ENCODE measurements around the gene NNAT. TPM values are rescaled to one million over a fixed set of nuclear protein-coding genes. Genes with fewer than 3 reads are reported as not detected.

Gene NNAT
- total and polyA plus RNA-seq, 2 of the 8 experiments (the other 6 are each of a cell fraction or from before 2014, with no cell fraction given) = 66.8 to 175 TPM

DNA sequence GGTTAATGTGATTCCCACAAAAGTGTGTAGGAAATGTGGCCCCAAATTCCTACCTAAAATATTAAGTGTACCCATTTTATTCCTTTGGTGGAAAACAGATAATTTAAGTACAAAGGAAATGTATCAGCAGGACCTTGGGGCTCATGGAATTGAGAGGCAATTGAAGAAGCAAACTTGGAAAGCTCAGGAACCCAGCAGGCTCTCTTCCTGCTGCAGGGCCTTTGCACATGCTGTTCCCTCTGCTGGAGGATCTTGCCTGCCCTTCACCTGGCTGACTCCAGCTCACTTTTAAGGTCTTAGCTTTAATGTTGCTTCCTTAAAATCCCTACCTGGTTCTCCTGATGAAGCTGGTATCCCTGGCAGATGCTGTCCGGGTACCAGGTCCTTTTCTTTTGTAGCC lies 16.5 kb downstream of the NNAT start:
- no peaks in the 10 kb centered on the region for H4K20me1 ChIP-seq (replicated peaks in 1 of 2; ENCODE audit: control insufficient read depth in 1 of 2, insufficient read depth in 2 of 2, low read length in 2 of 2)
- no peak overlapping the region for H3K4me3 ChIP-seq (ENCODE audit: extremely low read depth in 1 of 4, insufficient read depth in 2 of 4, low read depth in 3 of 4, low read length in 4 of 4)
- H3K23ac ChIP-seq (ENCODE audit: insufficient read length) = no peak overlapping the region
- H2BK12ac ChIP-seq (ENCODE audit: low read depth, low read length) = no peak overlapping the region
- no peaks in the 10 kb centered on the region for H3K79me1 ChIP-seq (ENCODE audit: low read depth, low read length)
- H3K36me3 ChIP-seq (ENCODE audit: control insufficient read depth in 2 of 4, insufficient read depth in 4 of 4, low read length in 3 of 4) = no peaks in the 10 kb centered on the region
- H3K79me2 ChIP-seq (ENCODE audit: control insufficient read depth in 1 of 2, insufficient read depth in 2 of 2, low read length in 2 of 2) = no peaks in the 10 kb centered on the region
- H3K4me2 ChIP-seq (ENCODE audit: insufficient read depth in 1 of 2, low read depth in 2 of 2, low read length in 2 of 2) = no peak overlapping the region
- ChIA-PET CTCF (ENCODE audit: partially characterized antibody) (interaction anchor here (0.6 to 2.0 kb wide), 5 partner anchors 27 to 342 kb away, joined by 3 to 15 read pairs (median 4); no protein-coding TSS in a partner anchor), POLR2A (ENCODE audit: partially characterized antibody) (no interaction called here)
- no peak overlapping the region for H4K5ac ChIP-seq (ENCODE audit: insufficient read length, low read depth, low read length)
- FAIRE-seq (no peak), DNase-seq (ENCODE audit: low read depth in 1 of 2, low spot score in 2 of 2) (no peak)
- no peak overlapping the region for H2BK120ac ChIP-seq (replicated peaks; ENCODE audit: low read depth, low read length)
- no peaks in the 10 kb centered on the region for H3K4me1 ChIP-seq (replicated peaks in 1 of 4; ENCODE audit: control insufficient read depth in 3 of 4, insufficient read depth in 4 of 4, low read length in 3 of 4)
- no peak overlapping the region for H4K91ac ChIP-seq (replicated peaks; ENCODE audit: insufficient read length, low read length)
- WGBS, 2 experiments (ENCODE audit: extremely low coverage in 1 of 2, insufficient coverage in 1 of 2, insufficient read length in 1 of 2, insufficient replicate concordance in 2 of 2, low coverage in 1 of 2, low lambda C conversion rate in 2 of 2, missing lambda C conversion rate in 1 of 2) = 89% methylated on average over 1 of the region's 1 CpG; no CpG with 5 or more reads in 1 of the 2 experiments
- no peak overlapping the region for H2BK5ac ChIP-seq (ENCODE audit: low read depth, low read length)
- no peaks in the 10 kb centered on the region for H3K23me2 ChIP-seq (ENCODE audit: low read depth, low read length)
- H3K27ac ChIP-seq (ENCODE audit: low read depth, low read length) = no peak overlapping the region
- no peak overlapping the region for H2BK15ac ChIP-seq (ENCODE audit: low read length)
- H4K8ac ChIP-seq (ENCODE audit: extremely low read depth, insufficient read depth, low read length) = no peak overlapping the region
- H2AFZ ChIP-seq (ENCODE audit: low read length) = no peak overlapping the region
- TF ChIP-seq JUND (IDR thresholded peaks at IDR 0.05; ENCODE audit: low read length) (no peak), POU5F1 (IDR thresholded peaks at IDR 0.05; ENCODE audit: low read depth, low read length) (no peak), SP1 (IDR thresholded peaks at IDR 0.05; ENCODE audit: low read depth, low read length) (no peak), SP2 (IDR thresholded peaks at IDR 0.05; ENCODE audit: low read length) (no peak), RNF2 (IDR thresholded peaks at IDR 0.05; ENCODE audit: borderline replicate concordance, low read depth, low read length, missing control alignments, poor library complexity, severe bottlenecking) (no peak), SIRT6 (IDR thresholded peaks at IDR 0.05; ENCODE audit: low read length) (no peak), YY1 (IDR thresholded peaks at IDR 0.05; ENCODE audit: low read depth, low read length) (no peak), RAD21 (IDR thresholded peaks at IDR 0.05 in 1 of 2, conservative IDR thresholded peaks at IDR 0.05 in 1 of 2; ENCODE audit: low read depth in 2 of 2, low read length in 2 of 2) (no peak), ATF2 (IDR thresholded peaks at IDR 0.05; ENCODE audit: low read length) (no peak)
- TF ChIP-seq, protein P1, sequence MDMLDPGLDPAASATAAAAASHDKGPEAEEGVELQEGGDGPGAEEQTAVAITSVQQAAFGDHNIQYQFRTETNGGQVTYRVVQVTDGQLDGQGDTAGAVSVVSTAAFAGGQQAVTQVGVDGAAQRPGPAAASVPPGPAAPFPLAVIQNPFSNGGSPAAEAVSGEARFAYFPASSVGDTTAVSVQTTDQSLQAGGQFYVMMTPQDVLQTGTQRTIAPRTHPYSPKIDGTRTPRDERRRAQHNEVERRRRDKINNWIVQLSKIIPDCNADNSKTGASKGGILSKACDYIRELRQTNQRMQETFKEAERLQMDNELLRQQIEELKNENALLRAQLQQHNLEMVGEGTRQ (IDR thresholded peaks at IDR 0.05; ENCODE audit: low read length) = no peak
- no peak overlapping the region for H3K14ac ChIP-seq (ENCODE audit: insufficient read length)
- H2BK20ac ChIP-seq (ENCODE audit: low read length) = no peak overlapping the region
- no peak overlapping the region for H3K9ac ChIP-seq (replicated peaks in 1 of 4; ENCODE audit: extremely low read depth in 1 of 4, low read depth in 3 of 4, low read length in 3 of 4)
- H2AK5ac ChIP-seq (ENCODE audit: low read depth, low read length) = no peak overlapping the region
- H3K18ac ChIP-seq (ENCODE audit: extremely low read depth, low read length) = no peak overlapping the region
- H3K4ac ChIP-seq (replicated peaks; ENCODE audit: insufficient read length, low read depth, low read length) = no peak overlapping the region
- no peaks in the 10 kb centered on the region for H3K27me3 ChIP-seq (replicated peaks in 1 of 4; ENCODE audit: control insufficient read depth in 3 of 4, extremely low read depth in 1 of 4, insufficient read depth in 3 of 4, low read length in 3 of 4)
- H3K56ac ChIP-seq (replicated peaks; ENCODE audit: insufficient read length, low read depth, low read length) = no peak overlapping the region
- H3K9me3 ChIP-seq (ENCODE audit: insufficient read depth in 2 of 2, low read depth in 1 of 2, low read length in 1 of 2) = no peaks in the 10 kb centered on the region
